Measurements from ENCODE around the gene SPTBN4.

- TF ChIP-seq CTCF (conservative IDR thresholded peaks at IDR 0.05 in 1 of 2, IDR thresholded peaks at IDR 0.05 in 1 of 2; ENCODE audit: low read depth in 1 of 2, low read length in 2 of 2) = no peak
- no peak for TF ChIP-seq EZH2 (IDR thresholded peaks at IDR 0.05; ENCODE audit: low read length, missing control alignments)
Observed at GRCh38 chr19:40613690-40614621, 147.2 kb downstream of the SPTBN4 start.

All from fibroblast of lung (primary cell).